HG03520 (cell line): ENCODE data around the gene PAPPA.
A peak's percentile ranks its signal among the peaks of the same experiment; 100 is the strongest.

Source experiments
- ATAC-seq: cut with Tn5 transposase; IDR thresholded peaks from one replicate; pipeline ENCODE4 v1.9.1; 2021; ENCODE audit warnings: mild to moderate bottlenecking, moderate library complexity; ENCODE audit not compliant: unreplicated experiment

Gene PAPPA

DNA sequence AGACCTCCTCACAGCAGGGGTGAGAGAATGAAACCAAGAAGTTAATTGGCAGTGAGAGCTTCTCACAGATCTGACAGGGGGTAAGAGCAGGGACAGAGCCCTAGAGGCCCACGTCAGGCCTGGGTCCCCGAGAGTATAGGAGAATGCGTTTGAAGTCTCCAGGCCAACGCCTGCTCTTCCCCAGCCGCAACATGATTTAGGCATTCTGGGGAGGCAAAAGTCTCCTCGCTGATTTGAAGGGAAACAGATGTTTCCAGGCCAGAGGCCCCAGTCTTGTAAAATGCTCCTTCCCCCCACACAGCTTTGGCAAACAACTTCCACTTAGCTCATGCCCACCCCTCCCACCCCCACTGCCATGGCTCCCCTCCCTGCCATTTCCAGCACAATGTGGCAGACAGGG, 294.3 kb downstream of the PAPPA start:
- no peak for ATAC-seq

- no peak for ATAC-seq
These were observed 294.8 kb downstream of the PAPPA start for GRCh38 chr9:116448431-116448830.

GRCh38 chr9:116449949-116450348, 296.4 kb downstream of the PAPPA start:
- no peak for ATAC-seq

- peak; percentile 79 for ATAC-seq
These were observed 297.0 kb downstream of the PAPPA start for GRCh38 chr9:116450378-116451139.

DNA sequence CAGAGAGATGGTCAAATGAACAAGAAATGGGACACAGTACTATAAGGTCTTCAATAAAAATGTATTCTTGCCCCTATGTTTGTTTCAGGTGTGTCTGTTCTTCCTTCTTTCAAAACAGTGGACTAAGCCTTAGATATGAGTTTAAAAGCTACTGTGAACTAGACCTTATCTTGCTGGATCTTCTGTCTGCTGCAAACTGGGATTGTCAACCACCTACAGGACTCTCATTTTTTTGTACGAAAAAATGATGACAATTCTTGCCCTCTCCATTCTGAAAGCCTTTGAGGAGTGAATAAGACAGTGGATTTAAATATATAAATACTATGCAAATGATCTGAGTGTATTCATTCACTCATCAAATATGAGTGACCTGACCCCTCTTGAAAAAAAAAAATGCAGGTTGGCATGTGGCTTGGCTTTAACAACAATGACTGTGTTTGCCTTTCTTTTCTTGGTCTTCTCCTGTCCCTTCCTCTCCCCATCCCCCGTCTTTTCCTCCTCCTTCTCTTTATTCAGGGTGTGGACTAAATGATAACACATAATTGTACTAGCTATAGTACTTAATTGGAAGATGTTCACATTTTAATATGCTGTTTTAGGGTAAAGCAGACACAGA, 298.0 kb downstream of the PAPPA start:
- ATAC-seq, result no peak
